ENCODE results near the gene EFCAB12.

GRCh38 chr3:129429080-129429451 lies 630 bp upstream of the EFCAB12 start:
- TF ChIP-seq POLR2A (IDR thresholded peaks at IDR 0.05; ENCODE audit: low read depth, low read length) (no peak), CTCF (IDR thresholded peaks at IDR 0.05; ENCODE audit: extremely low read depth in 1 of 2, insufficient read depth in 1 of 2, low read depth in 1 of 2, low read length in 2 of 2) (no peak), POLR2AphosphoS5 (IDR thresholded peaks at IDR 0.05; ENCODE audit: insufficient read depth, low read depth, low read length) (no peak), JUN (IDR thresholded peaks at IDR 0.05; ENCODE audit: borderline replicate concordance, insufficient read depth, insufficient read length, low read depth) (no peak), MAX (IDR thresholded peaks at IDR 0.05; ENCODE audit: insufficient read depth, insufficient read length) (no peak), MYC (IDR thresholded peaks at IDR 0.05; ENCODE audit: low read depth, low read length) (no peak)

All from endothelial cell of umbilical vein (primary cell).